GM19351 (cell line): Measurements from ENCODE around the gene ZNF500.
"Not testable (repeated sequence)": the region's sequence is repeated elsewhere in the genome, so short reads cannot be mapped to it uniquely, and the experiment has no call there.

ENCODE experiments used
- ATAC-seq: cut with Tn5 transposase; IDR thresholded peaks from one replicate; pipeline ENCODE4 v1.9.1; 2021; ENCODE audit warnings: mild to moderate bottlenecking, moderate library complexity; ENCODE audit not compliant: unreplicated experiment

Gene ZNF500

GRCh38 chr16:4796982-4797804, 30.2 kb upstream of the ZNF500 start:
- no peak for ATAC-seq

GRCh38 chr16:4795828-4796572, 29.0 kb upstream of the ZNF500 start:
- no peak for ATAC-seq

GRCh38 chr16:4795181-4795827, 28.3 kb upstream of the ZNF500 start, which contains the start of gene SMIM22:
TSS of gene SMIM22 (plus strand) at chr16:4795369. CDS start at chr16:4795735, 366 bp downstream.
- no peak for ATAC-seq

- no peak for ATAC-seq
Measured at GRCh38 chr16:4792951-4793513, 26.1 kb upstream of the ZNF500 start.

- no peak for ATAC-seq
Measured at GRCh38 chr16:4790871-4791270, 23.9 kb upstream of the ZNF500 start.

- ATAC-seq = no peak
Measured at GRCh38 chr16:4790261-4790660, 23.3 kb upstream of the ZNF500 start.

- no peak for ATAC-seq
Measured at GRCh38 chr16:4788910-4789309, 21.9 kb upstream of the ZNF500 start.

GRCh38 chr16:4788489-4788889, 21.5 kb upstream of the ZNF500 start:
- no peak for ATAC-seq

GRCh38 chr16:4787627-4788482, 20.9 kb upstream of the ZNF500 start, which contains the start of gene SEPTIN12:
TSS of gene SEPTIN12 (minus strand) at chr16:4788345. CDS start at chr16:4787645, 700 bp downstream.
- no peak for ATAC-seq

- ATAC-seq = no peak
Measured at GRCh38 chr16:4787068-4787467, 20.1 kb upstream of the ZNF500 start.

GRCh38 chr16:4785758-4786433, 18.9 kb upstream of the ZNF500 start:
- ATAC-seq = no peak

- not testable (repeated sequence) for ATAC-seq
Measured at GRCh38 chr16:4784444-4784987, 17.6 kb upstream of the ZNF500 start.

GRCh38 chr16:4783951-4784336, 17.0 kb upstream of the ZNF500 start:
- ATAC-seq = no peak

- no peak for ATAC-seq
Measured at GRCh38 chr16:4783251-4783950, 16.4 kb upstream of the ZNF500 start.

GRCh38 chr16:4780235-4780634, 13.3 kb upstream of the ZNF500 start:
- no peak for ATAC-seq

GRCh38 chr16:4778050-4778392, 11.1 kb upstream of the ZNF500 start:
- no peak for ATAC-seq

GRCh38 chr16:4777339-4778049, 10.5 kb upstream of the ZNF500 start:
- ATAC-seq = no peak

- no peak for ATAC-seq
Measured at GRCh38 chr16:4776141-4776705, 9.3 kb upstream of the ZNF500 start.
